Fibroblast of skin of left biceps (primary cell): ENCODE data around the gene PPP1R3A.
"Not testable (repeated sequence)": the region's sequence is repeated elsewhere in the genome, so short reads cannot be mapped to it uniquely, and the experiment has no call there.

Experiments
- DNase-seq, 2 experiments: peaks; one replicate each; pipeline ENCODE4 v3.0.0-alpha.2; 2013; ENCODE audit warnings: low read depth in 2 of 2

PPP1R3A gene

GRCh38 chr7:113918946-113919345 is at the start of gene PPP1R3A:
Gene PPP1R3A (minus strand): TSS chr7:113919009. CDS start chr7:113918996, 13 bp downstream.
- no peak for DNase-seq

GRCh38 chr7:113963356-113963755 is 44.5 kb upstream of the PPP1R3A start:
- DNase-seq: no peak

GRCh38 chr7:113959910-113960309 is 41.1 kb upstream of the PPP1R3A start:
- no peak for DNase-seq

- no peak for DNase-seq
These were observed 36.3 kb upstream of the PPP1R3A start for GRCh38 chr7:113955157-113955556.

GRCh38 chr7:113953553-113953952 is 34.7 kb upstream of the PPP1R3A start:
- DNase-seq: no peak

- DNase-seq: no peak
These were observed 26.5 kb upstream of the PPP1R3A start for GRCh38 chr7:113945018-113945938.

GRCh38 chr7:113936982-113937381 is 18.2 kb upstream of the PPP1R3A start:
- DNase-seq: no peak

GRCh38 chr7:113936535-113936934 is 17.7 kb upstream of the PPP1R3A start:
- no peak for DNase-seq

GRCh38 chr7:113929389-113929788 is 10.6 kb upstream of the PPP1R3A start:
- not testable (repeated sequence) for DNase-seq

GRCh38 chr7:113928112-113928511 is 9.3 kb upstream of the PPP1R3A start:
- DNase-seq: no peak

GRCh38 chr7:113922049-113922448 is 3.2 kb upstream of the PPP1R3A start:
- no peak for DNase-seq

- no peak for DNase-seq
These were observed 2.6 kb upstream of the PPP1R3A start for GRCh38 chr7:113921363-113921762.

GRCh38 chr7:113917840-113918239 is 969 bp downstream of the PPP1R3A start:
- no peak for DNase-seq

- peak; percentile 18 to 22 for DNase-seq
These were observed 2.9 kb downstream of the PPP1R3A start for GRCh38 chr7:113915956-113916355.

GRCh38 chr7:113912876-113913275 is 5.9 kb downstream of the PPP1R3A start:
- DNase-seq: no peak

GRCh38 chr7:113907617-113908016 is 11.2 kb downstream of the PPP1R3A start:
- no peak for DNase-seq

- no peak for DNase-seq
These were observed 14.3 kb downstream of the PPP1R3A start for GRCh38 chr7:113904521-113904920.

GRCh38 chr7:113892818-113893217 is 26.0 kb downstream of the PPP1R3A start:
- DNase-seq: no peak

- peak in 1 of 2 experiments; percentile 9 for DNase-seq
These were observed 27.0 kb downstream of the PPP1R3A start for GRCh38 chr7:113891828-113892227.

GRCh38 chr7:113891031-113891350 is 27.8 kb downstream of the PPP1R3A start:
- DNase-seq: no peak

GRCh38 chr7:113890331-113891030 is 28.3 kb downstream of the PPP1R3A start:
- DNase-seq: no peak

GRCh38 chr7:113883096-113883495 is 35.7 kb downstream of the PPP1R3A start:
- DNase-seq: no peak

- no peak for DNase-seq
These were observed 38.2 kb downstream of the PPP1R3A start for GRCh38 chr7:113880559-113880958.
